Psoas muscle (tissue), 8 donors: Measurements from ENCODE around the gene HDAC3. TPM values are rescaled to one million over a fixed set of nuclear protein-coding genes. Genes with fewer than 3 reads are reported as not detected.
"Not testable (repeated sequence)": the region's sequence is repeated elsewhere in the genome, so short reads cannot be mapped to it uniquely, and the experiment has no call there.

Experiments
- ATAC-seq, 4 donors: fragments of 200-7000 bp; cut with Tn5 transposase; one replicate each; pipeline ENCODE4 v1.9.1; 2020; ENCODE audit warnings: moderate library complexity in 3 of 4, mild to moderate bottlenecking in 2 of 4
- DNase-seq, 2 donors: peaks; one replicate each; pipeline ENCODE4 v3.0.0-alpha.2; 2020
- H3K27ac ChIP-seq: fragments of 200-600 bp; one replicate; pipeline ENCODE4 v1.8.0; 2022
- H3K27me3 ChIP-seq, 3 donors: fragments of 200-600 bp in 1 of 3; one replicate each; pipeline versions ENCODE4 v1.6.1 to v1.8.0; 2013 to 2022; ENCODE audit warnings: low read length in 2 of 3, mild to moderate bottlenecking in 2 of 3, moderate library complexity in 1 of 3; ENCODE audit not compliant: insufficient read depth in 3 of 3
- H3K36me3 ChIP-seq, 2 donors: fragments of 200-600 bp in 1 of 2; one replicate each; pipeline versions ENCODE4 v1.6.1 to v1.8.0; 2013 to 2022; ENCODE audit warnings: low read depth in 1 of 2, mild to moderate bottlenecking in 1 of 2, moderate library complexity in 1 of 2; ENCODE audit not compliant: insufficient read depth in 1 of 2
- H3K4me1 ChIP-seq: fragments of 200-600 bp; one replicate; pipeline ENCODE4 v1.8.0; 2022
- H3K4me3 ChIP-seq: fragments of 200-600 bp; one replicate; pipeline ENCODE4 v1.8.0; 2022; ENCODE audit warnings: mild to moderate bottlenecking
- H3K9me3 ChIP-seq: fragments of 200-600 bp; one replicate; pipeline ENCODE4 v1.8.0; 2022
- WGBS, 3 donors: extraction: QIAGEN DNeasy Blood & Tissue Kit; methylation state at CpG; one replicate each; pipeline versions ENCODE4 v1.1.6 to v1.1.7; 2013; 5-methylcytosine and 5-hydroxymethylcytosine counted together
- intact Hi-C, 2 donors: fragments of 100-400 bp; cut with DNase I; formaldehyde crosslinking; loops; one replicate each; pipeline versions ENCODE4 v1.11.0 to v1.14.2; 2022
- polyA plus RNA-seq, 3 donors: library from polyadenylated mRNA; stranded (reverse); fragments of 200-250 nt; gene quantifications; one replicate each; pipeline ENCODE4 v1.2.3, GENCODE V29; 2013
- total RNA-seq, 4 donors: library from RNA; stranded (reverse); fragmentation: NEBNext Ultra II Directional in 2 of 4; extraction: Animal tissue kit (Norgen Biotek cat#: 25700) in 2 of 4; gene quantifications; one replicate each; pipeline versions ENCODE4 v1.2.1 to v1.2.4, GENCODE V29; 2021 to 2023
- TF ChIP-seq, protein P1 (sequence below): fragments of 200-600 bp; IDR thresholded peaks from one replicate; pipeline ENCODE4 v1.8.0; 2022; ENCODE audit warnings: antibody characterized with exemption
- donor health status: healthy with polysubstance abuse.
- donor health status: DM: no; HTN: no; CAD: no; lungs with moderate emphysema.
- donor health status: Bipolar disorder and iron deficiency.
- donor health status: healthy.
- donor health status: DM: yes; HTN: yes; CAD: no.
- donor health status: DM: no; HTN: no; CAD: no.
- donor health status: DM: no; HTN: no; CAD: no.
- donor health status: DM: yes; HTN: yes; CAD: no.

HDAC3 gene
- total and polyA plus RNA-seq, 7 donors = 16.9 to 41.3 (median 30.1) TPM

DNA sequence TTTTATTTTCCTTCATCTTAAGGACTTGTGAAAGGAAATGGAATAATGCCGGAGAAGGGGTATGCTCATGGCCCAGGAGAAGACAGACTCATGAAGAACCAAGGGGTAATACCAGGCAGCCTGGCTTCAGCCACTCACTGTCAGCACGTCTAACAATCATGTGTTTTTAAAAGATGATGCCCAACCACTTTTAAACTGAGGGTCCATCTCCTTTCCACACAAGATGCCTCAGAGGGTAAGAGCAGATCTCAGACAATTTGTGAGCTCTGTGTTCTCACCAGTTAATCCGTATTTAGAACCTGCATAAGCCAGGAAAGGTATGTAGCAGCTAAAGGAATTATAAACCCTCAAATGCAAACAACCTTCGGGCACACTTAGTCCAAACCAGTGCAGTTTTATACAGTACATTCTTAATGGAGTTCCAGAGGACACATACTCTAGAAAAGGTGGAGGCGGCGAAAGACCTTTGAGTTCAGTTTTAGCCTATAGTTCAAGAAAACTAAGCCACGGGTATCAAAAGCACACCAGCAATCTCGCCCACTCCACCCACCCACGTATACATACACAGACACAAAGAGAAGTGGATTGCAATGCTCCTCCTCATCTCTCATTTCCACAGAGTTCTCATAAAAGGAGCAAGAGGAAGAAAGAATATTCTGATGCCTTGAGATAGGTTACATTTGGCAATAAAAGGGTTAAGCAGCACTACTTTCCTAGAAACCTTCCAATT, 20.5 kb downstream of the HDAC3 start:
- peak overlapping the region; percentile 99 for H3K4me3 ChIP-seq
- WGBS, 3 donors = 63 to 77% (median 64%) methylated on average over 9 of the region's 9 CpGs
- peak overlapping the region; percentile 100 for H3K27ac ChIP-seq
- peaks cover 2 to 32% of the 10 kb centered on the region in 2 donors for H3K36me3 ChIP-seq
- DNase-seq = no peak
- intact Hi-C loops = no loop called here
- no peaks in the 10 kb centered on the region for H3K27me3 ChIP-seq
- ATAC-seq = no peak
- no peaks in the 10 kb centered on the region for H3K9me3 ChIP-seq
- TF ChIP-seq, protein P1, sequence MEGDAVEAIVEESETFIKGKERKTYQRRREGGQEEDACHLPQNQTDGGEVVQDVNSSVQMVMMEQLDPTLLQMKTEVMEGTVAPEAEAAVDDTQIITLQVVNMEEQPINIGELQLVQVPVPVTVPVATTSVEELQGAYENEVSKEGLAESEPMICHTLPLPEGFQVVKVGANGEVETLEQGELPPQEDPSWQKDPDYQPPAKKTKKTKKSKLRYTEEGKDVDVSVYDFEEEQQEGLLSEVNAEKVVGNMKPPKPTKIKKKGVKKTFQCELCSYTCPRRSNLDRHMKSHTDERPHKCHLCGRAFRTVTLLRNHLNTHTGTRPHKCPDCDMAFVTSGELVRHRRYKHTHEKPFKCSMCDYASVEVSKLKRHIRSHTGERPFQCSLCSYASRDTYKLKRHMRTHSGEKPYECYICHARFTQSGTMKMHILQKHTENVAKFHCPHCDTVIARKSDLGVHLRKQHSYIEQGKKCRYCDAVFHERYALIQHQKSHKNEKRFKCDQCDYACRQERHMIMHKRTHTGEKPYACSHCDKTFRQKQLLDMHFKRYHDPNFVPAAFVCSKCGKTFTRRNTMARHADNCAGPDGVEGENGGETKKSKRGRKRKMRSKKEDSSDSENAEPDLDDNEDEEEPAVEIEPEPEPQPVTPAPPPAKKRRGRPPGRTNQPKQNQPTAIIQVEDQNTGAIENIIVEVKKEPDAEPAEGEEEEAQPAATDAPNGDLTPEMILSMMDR = no peak
- H3K4me1 ChIP-seq = peaks cover 58% of the 10 kb centered on the region

DNA sequence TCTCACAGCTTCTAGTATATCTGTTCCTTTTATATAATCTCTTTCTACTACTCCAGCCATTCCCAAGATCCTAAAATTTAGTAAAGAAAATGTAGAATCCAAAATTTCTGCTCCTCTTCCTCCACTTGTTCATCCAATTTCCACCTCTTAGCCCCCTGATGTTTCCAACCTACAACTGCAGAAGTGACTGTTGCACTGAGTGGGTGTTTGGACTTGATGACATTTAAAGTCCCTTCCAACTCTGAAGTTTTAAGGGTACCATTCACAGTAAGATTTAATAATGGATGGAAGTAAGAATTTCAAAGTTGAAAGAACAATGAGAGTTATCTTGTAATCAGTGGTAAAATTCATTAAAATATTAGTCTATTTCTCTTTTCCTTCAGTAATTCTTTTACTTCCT, 23.3 kb downstream of the HDAC3 start:
- TF ChIP-seq, protein P1 = no peak
- H3K4me3 ChIP-seq = peak overlapping the region; percentile 34
- ATAC-seq = no peak
- intact Hi-C loops = no loop called here
- peaks cover 80% of the 10 kb centered on the region for H3K4me1 ChIP-seq
- H3K27ac ChIP-seq = peak overlapping the region; percentile 100
- no peak for DNase-seq
- H3K36me3 ChIP-seq = peaks cover 0 to 17% of the 10 kb centered on the region in 2 donors
- H3K27me3 ChIP-seq = no peaks in the 10 kb centered on the region
- H3K9me3 ChIP-seq = no peaks in the 10 kb centered on the region

DNA sequence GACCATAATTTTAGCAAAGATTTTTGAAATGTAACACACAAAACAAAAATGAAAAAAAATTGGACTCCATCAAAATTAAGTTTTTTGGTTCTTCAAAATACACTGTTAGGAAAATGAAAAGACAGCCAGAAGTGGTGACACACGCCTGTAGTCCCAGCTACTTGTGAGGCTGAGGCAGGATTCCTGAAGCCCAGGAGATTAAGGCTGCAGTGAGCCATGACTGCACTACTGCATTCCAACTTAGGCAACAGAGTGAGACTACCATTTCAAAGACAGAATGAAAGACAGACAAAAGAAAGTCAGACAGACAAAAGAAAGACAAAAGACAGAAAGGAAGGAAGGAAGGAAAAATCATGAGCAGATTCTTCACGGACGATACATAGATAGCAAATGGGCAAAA, 25.4 kb downstream of the HDAC3 start:
- ATAC-seq = peak in 3 of 4 donors; percentile 37 to 48 (median 47)
- Histone ChIP-seq H3K27ac (no peak overlapping the region), H3K27me3 (no peaks in the 10 kb centered on the region), H3K36me3 (peaks cover 0 to 17% of the 10 kb centered on the region in 2 donors), H3K9me3 (no peaks in the 10 kb centered on the region), H3K4me3 (peak overlapping the region; percentile 2), H3K4me1 (peaks cover 80% of the 10 kb centered on the region)
- intact Hi-C loops = no loop called here
- WGBS, 3 donors = 85 to 88% (median 87%) methylated on average over 3 of the region's 3 CpGs
- TF ChIP-seq, protein P1 = no peak
- DNase-seq = no peak

DNA sequence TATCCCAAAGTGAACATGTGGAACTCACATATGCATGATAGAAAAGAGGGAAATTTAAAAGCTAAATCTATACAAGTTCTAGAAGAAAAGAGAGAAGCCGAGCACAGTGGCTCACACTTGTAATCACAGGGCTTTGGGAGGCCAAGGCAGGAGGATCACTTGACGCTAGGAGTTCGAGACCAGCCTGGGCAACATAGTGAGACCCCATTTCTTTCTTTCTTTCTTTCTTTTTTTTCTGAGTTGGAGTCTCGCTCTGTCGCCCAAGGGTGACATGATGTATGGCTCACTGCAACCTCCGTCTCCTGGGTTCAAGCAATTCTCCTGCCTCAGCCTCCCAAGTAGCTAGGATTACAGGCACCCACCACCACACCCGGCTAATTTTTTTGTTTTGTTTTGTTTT, 26.7 kb downstream of the HDAC3 start:
- H3K36me3 ChIP-seq, DNase-seq, H3K27ac ChIP-seq, H3K4me3 ChIP-seq, intact Hi-C loops, H3K27me3 ChIP-seq, H3K9me3 ChIP-seq, ATAC-seq: not testable (repeated sequence)
- H3K4me1 ChIP-seq = peaks cover 79% of the 10 kb centered on the region
- WGBS, 3 donors = 97 to 98% (median 98%) methylated on average over 7 of the region's 7 CpGs

DNA sequence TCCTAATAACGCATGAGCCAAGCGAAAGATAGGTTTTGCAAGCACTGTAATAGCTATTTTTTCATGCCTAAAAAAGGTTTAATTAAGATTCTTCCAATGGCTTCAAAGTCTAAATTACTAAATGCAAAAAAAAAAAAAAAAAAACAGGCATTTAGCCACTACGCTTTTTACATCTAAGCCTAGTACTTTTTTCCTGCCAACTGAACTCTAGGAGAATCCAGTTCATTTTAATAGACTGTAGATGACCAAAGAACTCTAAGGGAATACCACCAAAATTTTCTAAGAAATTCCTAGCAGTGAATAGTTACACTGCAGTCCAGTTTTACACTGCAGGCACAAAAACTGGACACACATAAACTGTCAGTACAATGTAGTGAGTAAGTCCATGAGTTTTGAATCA, 27.6 kb downstream of the HDAC3 start:
- Histone ChIP-seq H3K27me3 (no peaks in the 10 kb centered on the region), H3K27ac (no peak overlapping the region), H3K4me3 (no peak overlapping the region), H3K36me3 (peaks cover 0 to 9% of the 10 kb centered on the region in 2 donors), H3K9me3 (no peaks in the 10 kb centered on the region), H3K4me1 (peaks cover 80% of the 10 kb centered on the region)
- no peak for ATAC-seq
- TF ChIP-seq, protein P1 = no peak
- intact Hi-C loops = no loop called here
- 94 to 96% (median 94%) methylated on average over 3 of the region's 3 CpGs for WGBS, 3 donors
- no peak for DNase-seq
